Activated T-helper 17 cell treated with anti-CD3 and anti-CD28 coated beads, Interleukin-2, amount 50 U/mL, for 72 hours (primary cell): Measurements from ENCODE around the gene HTR7. TPM values are rescaled to one million over a fixed set of nuclear protein-coding genes. Genes with fewer than 3 reads are reported as not detected.
"Not testable (repeated sequence)": the region's sequence is repeated elsewhere in the genome, so short reads cannot be mapped to it uniquely, and the experiment has no call there.

ENCODE experiments used
- ATAC-seq: fragments of 150-1000 bp; cut with Tn5 transposase; replicated peaks from 2 replicates; pipeline ENCODE4 v1.10.0; 2021; ENCODE audit warnings: mild to moderate bottlenecking, moderate library complexity
- H3K27ac Mint-ChIP-seq: one replicate; pipeline ENCODE4 v1.8.0; 2022; ENCODE audit warnings: mixed read lengths
- H3K27me3 Mint-ChIP-seq: one replicate; pipeline ENCODE4 v1.8.0; 2022; ENCODE audit warnings: mixed read lengths
- H3K36me3 Mint-ChIP-seq: one replicate; pipeline ENCODE4 v1.8.0; 2022; ENCODE audit warnings: low read depth, mild to moderate bottlenecking, mixed read lengths
- H3K4me1 Mint-ChIP-seq: one replicate; pipeline ENCODE4 v1.8.0; 2022; ENCODE audit warnings: mixed read lengths
- H3K4me3 Mint-ChIP-seq: one replicate; pipeline ENCODE4 v1.8.0; 2022; ENCODE audit warnings: mild to moderate bottlenecking, mixed read lengths
- H3K9me3 Mint-ChIP-seq: one replicate; pipeline ENCODE4 v1.8.0; 2022; ENCODE audit warnings: mixed read lengths
- total RNA-seq, 2 donors: library from RNA; stranded (reverse); gene quantifications; one replicate each; pipeline ENCODE4 v1.2.3, GENCODE V29; 2022

HTR7 gene
- total RNA-seq, 2 donors from 2014 or later = 0.16 to 0.28 TPM

- H3K27ac Mint-ChIP-seq = no peak overlapping the region
- H3K4me3 Mint-ChIP-seq = no peak overlapping the region
- H3K4me1 Mint-ChIP-seq = peaks cover 7% of the 10 kb centered on the region
- ATAC-seq = no peak
- peaks cover 6% of the 10 kb centered on the region for H3K9me3 Mint-ChIP-seq
- peaks cover 6% of the 10 kb centered on the region for H3K36me3 Mint-ChIP-seq
- peaks cover 21% of the 10 kb centered on the region for H3K27me3 Mint-ChIP-seq
Observed at GRCh38 chr10:90846746-90847145, 11.1 kb downstream of the HTR7 start.

GRCh38 chr10:90845726-90846125 lies 12.1 kb downstream of the HTR7 start:
- Mint-ChIP-seq H3K27me3 (peaks cover 17% of the 10 kb centered on the region), H3K36me3 (peaks cover 4% of the 10 kb centered on the region), H3K27ac (no peak overlapping the region), H3K4me1 (peaks cover 4% of the 10 kb centered on the region), H3K9me3 (peaks cover 2% of the 10 kb centered on the region), H3K4me3 (no peak overlapping the region)
- ATAC-seq = no peak

- H3K36me3 Mint-ChIP-seq = no peaks in the 10 kb centered on the region
- H3K27ac Mint-ChIP-seq = no peak overlapping the region
- H3K27me3 Mint-ChIP-seq = peaks cover 19% of the 10 kb centered on the region
- no peak overlapping the region for H3K4me3 Mint-ChIP-seq
- no peaks in the 10 kb centered on the region for H3K9me3 Mint-ChIP-seq
- ATAC-seq = no peak
- H3K4me1 Mint-ChIP-seq = no peaks in the 10 kb centered on the region
Observed at GRCh38 chr10:90842725-90843124, 15.1 kb downstream of the HTR7 start.

- no peaks in the 10 kb centered on the region for H3K9me3 Mint-ChIP-seq
- no peaks in the 10 kb centered on the region for H3K4me1 Mint-ChIP-seq
- H3K27ac Mint-ChIP-seq = no peak overlapping the region
- H3K36me3 Mint-ChIP-seq = no peaks in the 10 kb centered on the region
- no peak for ATAC-seq
- no peak overlapping the region for H3K4me3 Mint-ChIP-seq
- peaks cover 7% of the 10 kb centered on the region for H3K27me3 Mint-ChIP-seq
Observed at GRCh38 chr10:90837486-90837885, 20.4 kb downstream of the HTR7 start.

- no peak overlapping the region for H3K27ac Mint-ChIP-seq
- no peaks in the 10 kb centered on the region for H3K9me3 Mint-ChIP-seq
- H3K36me3 Mint-ChIP-seq = no peaks in the 10 kb centered on the region
- peaks cover 4% of the 10 kb centered on the region for H3K27me3 Mint-ChIP-seq
- no peaks in the 10 kb centered on the region for H3K4me1 Mint-ChIP-seq
- H3K4me3 Mint-ChIP-seq = no peak overlapping the region
- no peak for ATAC-seq
Observed at GRCh38 chr10:90834326-90834725, 23.5 kb downstream of the HTR7 start.

- no peak for ATAC-seq
- H3K27ac Mint-ChIP-seq = no peak overlapping the region
- H3K4me3 Mint-ChIP-seq = no peak overlapping the region
- no peaks in the 10 kb centered on the region for H3K36me3 Mint-ChIP-seq
- no peaks in the 10 kb centered on the region for H3K4me1 Mint-ChIP-seq
- H3K9me3 Mint-ChIP-seq = no peaks in the 10 kb centered on the region
- peaks cover 8% of the 10 kb centered on the region for H3K27me3 Mint-ChIP-seq
Observed at GRCh38 chr10:90832111-90832510, 25.7 kb downstream of the HTR7 start.

GRCh38 chr10:90822508-90822907 lies 35.3 kb downstream of the HTR7 start:
- Mint-ChIP-seq H3K4me1 (no peaks in the 10 kb centered on the region), H3K27ac (no peak overlapping the region), H3K9me3 (peaks cover 4% of the 10 kb centered on the region), H3K36me3 (no peaks in the 10 kb centered on the region), H3K4me3 (no peak overlapping the region), H3K27me3 (peaks cover 28% of the 10 kb centered on the region)
- ATAC-seq = no peak

- not testable (repeated sequence) for H3K4me1 Mint-ChIP-seq, H3K36me3 Mint-ChIP-seq, ATAC-seq, H3K27ac Mint-ChIP-seq, H3K4me3 Mint-ChIP-seq, H3K9me3 Mint-ChIP-seq
- peaks cover 22% of the 10 kb centered on the region for H3K27me3 Mint-ChIP-seq
Observed at GRCh38 chr10:90821864-90822263, 36.0 kb downstream of the HTR7 start.

- Mint-ChIP-seq H3K36me3 (no peaks in the 10 kb centered on the region), H3K9me3 (peaks cover 4% of the 10 kb centered on the region), H3K27ac (no peak overlapping the region), H3K4me1 (no peaks in the 10 kb centered on the region), H3K27me3 (peaks cover 13% of the 10 kb centered on the region), H3K4me3 (no peak overlapping the region)
- no peak for ATAC-seq
Observed at GRCh38 chr10:90819911-90820310, 37.9 kb downstream of the HTR7 start.

- no peak overlapping the region for H3K4me3 Mint-ChIP-seq
Observed at GRCh38 chr10:90818736-90819135, 39.1 kb downstream of the HTR7 start.

GRCh38 chr10:90817128-90817889 lies 40.5 kb downstream of the HTR7 start:
- Mint-ChIP-seq H3K27ac (no peak overlapping the region), H3K27me3 (peaks cover 7% of the 10 kb centered on the region), H3K4me1 (no peaks in the 10 kb centered on the region), H3K36me3 (no peaks in the 10 kb centered on the region), H3K4me3 (no peak overlapping the region), H3K9me3 (peaks cover 3% of the 10 kb centered on the region)
- no peak for ATAC-seq

More at GRCh38 chr10:90818736-90819135, 39.1 kb downstream of the HTR7 start:
- Mint-ChIP-seq H3K27me3 (peaks cover 13% of the 10 kb centered on the region), H3K27ac (no peak overlapping the region), H3K4me1 (no peaks in the 10 kb centered on the region), H3K9me3 (peaks cover 4% of the 10 kb centered on the region), H3K36me3 (no peaks in the 10 kb centered on the region)
- no peak for ATAC-seq

GRCh38 chr10:90816466-90816865 lies 41.4 kb downstream of the HTR7 start:
- H3K9me3 Mint-ChIP-seq = no peaks in the 10 kb centered on the region
- peaks cover 3% of the 10 kb centered on the region for H3K27me3 Mint-ChIP-seq
- H3K4me1 Mint-ChIP-seq = no peaks in the 10 kb centered on the region
- no peak overlapping the region for H3K4me3 Mint-ChIP-seq
- ATAC-seq = no peak
- H3K36me3 Mint-ChIP-seq = no peaks in the 10 kb centered on the region
- H3K27ac Mint-ChIP-seq = no peak overlapping the region

GRCh38 chr10:90813594-90814365 lies 44.1 kb downstream of the HTR7 start:
- H3K27me3 Mint-ChIP-seq = peaks cover 3% of the 10 kb centered on the region
- H3K4me1 Mint-ChIP-seq = no peaks in the 10 kb centered on the region
- H3K9me3 Mint-ChIP-seq = no peaks in the 10 kb centered on the region
- no peaks in the 10 kb centered on the region for H3K36me3 Mint-ChIP-seq
- H3K4me3 Mint-ChIP-seq = no peak overlapping the region
- H3K27ac Mint-ChIP-seq = no peak overlapping the region
- ATAC-seq = no peak

GRCh38 chr10:90807106-90807505 lies 50.7 kb downstream of the HTR7 start:
- H3K27ac Mint-ChIP-seq, H3K4me1 Mint-ChIP-seq, H3K36me3 Mint-ChIP-seq, H3K27me3 Mint-ChIP-seq, H3K4me3 Mint-ChIP-seq, ATAC-seq, H3K9me3 Mint-ChIP-seq: not testable (repeated sequence)

GRCh38 chr10:90806677-90807076 lies 51.2 kb downstream of the HTR7 start:
- H3K4me3 Mint-ChIP-seq = no peak overlapping the region
- H3K4me1 Mint-ChIP-seq = no peaks in the 10 kb centered on the region
- no peaks in the 10 kb centered on the region for H3K36me3 Mint-ChIP-seq
- ATAC-seq = no peak
- H3K9me3 Mint-ChIP-seq = no peaks in the 10 kb centered on the region
- H3K27me3 Mint-ChIP-seq = peaks cover 9% of the 10 kb centered on the region
- no peak overlapping the region for H3K27ac Mint-ChIP-seq
